Endothelial cell of umbilical vein (primary cell): ENCODE data around the gene RNPEPL1. TPM values are rescaled to one million over a fixed set of nuclear protein-coding genes. Genes with fewer than 3 reads are reported as not detected.

ENCODE experiments used
- BruUV-seq: library from RNA; stranded (reverse); fragments of 400-500 nt; replicated peaks from 2 replicates; lab custom pipeline; 2021; lab: Mats Ljungman, UMichigan
- CTCF ChIA-PET: fragments of 300-600, 350-600 bp; sonication (Branson Sonifier 250); formaldehyde crosslinking; loops from one replicate; lab custom pipeline; 2021; ENCODE audit warnings: antibody characterized with exemption, inconsistent platforms; lab: Charles Lee
- POLR2A ChIA-PET: fragments of 300-600, 350-600 bp; sonication (Branson Sonifier 250); formaldehyde crosslinking; loops from one replicate; lab custom pipeline; 2021; ENCODE audit warnings: antibody characterized with exemption, inconsistent platforms; lab: Charles Lee
- DNase-seq: peaks from one replicate; pipeline ENCODE4 v3.0.0-alpha.2; 2011; ENCODE audit warnings: low read depth, low spot score
- FAIRE-seq: peaks from 2 replicates; lab custom pipeline; 2011; peaks lifted over from hg19 to GRCh38; lab: Jason Lieb, UNC
- H2AFZ ChIP-seq: 2 replicates; pipeline ENCODE4 v1.6.0; 2012; ENCODE audit warnings: low read depth, low read length, control low read depth, inconsistent platforms
- H3K27ac ChIP-seq: 2 replicates; pipeline ENCODE4 v1.5.1; 2011; ENCODE audit warnings: low read depth, mild to moderate bottlenecking, control low read depth, low read length, moderate library complexity; ENCODE audit not compliant: insufficient read depth
- H3K27me3 ChIP-seq, 2 experiments: 2 replicates each; pipeline versions ENCODE4 v1.6.0 to v1.6.1; 2011; ENCODE audit warnings: low read length in 2 of 2, mixed read lengths in 1 of 2; ENCODE audit not compliant: control insufficient read depth in 2 of 2, insufficient read depth in 2 of 2
- H3K36me3 ChIP-seq, 2 experiments: 2 replicates in 1 of 2; 3 replicates in 1 of 2; pipeline ENCODE4 v1.5.1; 2011; ENCODE audit warnings: low read length in 2 of 2, mild to moderate bottlenecking in 1 of 2, moderate library complexity in 1 of 2; ENCODE audit not compliant: control insufficient read depth in 2 of 2, insufficient read depth in 2 of 2; ENCODE audit errors: extremely low read depth in 1 of 2
- H3K4me1 ChIP-seq: 3 replicates; pipeline ENCODE4 v1.5.1; 2011; ENCODE audit warnings: mild to moderate bottlenecking, low read length; ENCODE audit not compliant: control insufficient read depth, insufficient read depth; ENCODE audit errors: extremely low read depth
- H3K4me2 ChIP-seq: 2 replicates; pipeline ENCODE4 v1.6.1; 2011; ENCODE audit warnings: low read length, control low read depth, mixed read lengths; ENCODE audit not compliant: insufficient read depth
- H3K4me3 ChIP-seq, 3 experiments: fragments of 200-600 bp in 1 of 3; sonication (generic), shearing (Covaris generic) in 1 of 3; replicated peaks in 1 of 3; 2 replicates each; pipeline ENCODE4 v1.5.1; 2011 to 2016; ENCODE audit warnings: control low read depth in 3 of 3, low read length in 3 of 3, mild to moderate bottlenecking in 2 of 3, inconsistent platforms in 1 of 3, low read depth in 1 of 3, moderate library complexity in 1 of 3; ENCODE audit not compliant: insufficient read depth in 1 of 3
- H3K79me2 ChIP-seq: 2 replicates; pipeline ENCODE4 v1.6.0; 2012; ENCODE audit warnings: low read length, inconsistent platforms; ENCODE audit not compliant: control insufficient read depth, insufficient read depth
- H3K9ac ChIP-seq: replicated peaks from 2 replicates; pipeline ENCODE3; 2011; ENCODE audit warnings: low read length, control low read depth; ENCODE audit not compliant: insufficient read depth; ENCODE audit errors: extremely low read depth
- H3K9me1 ChIP-seq: replicated peaks from 3 replicates; pipeline ENCODE4 v1.6.0; 2011; ENCODE audit warnings: mild to moderate bottlenecking, low read length; ENCODE audit not compliant: control insufficient read depth, insufficient read depth; ENCODE audit errors: extremely low read depth
- H3K9me3 ChIP-seq: replicated peaks from 2 replicates; pipeline ENCODE4 v1.5.1; 2012; ENCODE audit warnings: low read length, inconsistent platforms; ENCODE audit not compliant: control insufficient read depth, insufficient read depth
- H4K20me1 ChIP-seq: replicated peaks from 2 replicates; pipeline ENCODE3; 2011; ENCODE audit warnings: mild to moderate bottlenecking, low read length; ENCODE audit not compliant: control insufficient read depth, insufficient read depth; ENCODE audit errors: extremely low read depth
- CTCF ChIP-seq, 2 donors: IDR thresholded peaks; 1 replicate in 1 of 2; 2 replicates in 1 of 2; pipeline ENCODE4 v1.5.1; 2011; ENCODE audit warnings: low read length in 2 of 2, mild to moderate bottlenecking in 2 of 2, moderate library complexity in 2 of 2, control low read depth in 1 of 2, inconsistent platforms in 1 of 2, low read depth in 1 of 2; ENCODE audit not compliant: insufficient read depth in 1 of 2; ENCODE audit errors: extremely low read depth in 1 of 2
- EZH2 ChIP-seq: IDR thresholded peaks from 2 replicates; pipeline ENCODE4 v1.6.1; 2012; ENCODE audit warnings: borderline replicate concordance, low read depth, mild to moderate bottlenecking, moderate library complexity, low read length, inconsistent platforms; ENCODE audit not compliant: severe bottlenecking
- FOS ChIP-seq: IDR thresholded peaks from 2 replicates; pipeline ENCODE4 v1.6.1; 2011; ENCODE audit warnings: mild to moderate bottlenecking, low read length, moderate library complexity, borderline replicate concordance; ENCODE audit not compliant: insufficient read depth
- GATA2 ChIP-seq: IDR thresholded peaks from 2 replicates; pipeline ENCODE4 v1.7.0; 2011; ENCODE audit warnings: low read depth, mild to moderate bottlenecking, moderate library complexity, mixed read lengths, low read length; ENCODE audit not compliant: insufficient read length, insufficient read depth
- JUN ChIP-seq: IDR thresholded peaks from 2 replicates; pipeline ENCODE4 v1.6.1; 2011; ENCODE audit warnings: borderline replicate concordance, low read depth; ENCODE audit not compliant: insufficient read length, insufficient read depth
- MAX ChIP-seq: IDR thresholded peaks from 2 replicates; pipeline ENCODE4 v1.6.1; 2011; ENCODE audit not compliant: insufficient read depth, insufficient read length
- MYC ChIP-seq: IDR thresholded peaks from one replicate; pipeline ENCODE4 v1.6.1; 2011; ENCODE audit warnings: mild to moderate bottlenecking, low read depth, low read length
- POLR2A ChIP-seq: IDR thresholded peaks from 2 replicates; pipeline ENCODE4 v1.6.1; 2012; ENCODE audit warnings: low read depth, mild to moderate bottlenecking, control low read depth, low read length
- POLR2AphosphoS5 ChIP-seq: IDR thresholded peaks from 2 replicates; pipeline ENCODE4 v1.6.1; 2012; ENCODE audit warnings: low read depth, mild to moderate bottlenecking, control low read depth, low read length, moderate library complexity; ENCODE audit not compliant: insufficient read depth
- dilution Hi-C: fragments of 300-500 bp; cut with MboI; formaldehyde crosslinking; loops from one replicate; pipeline ENCODE4 v1.15.0; 2019; ENCODE audit warnings: low sequenced_read_pairs; ENCODE audit not compliant: extremely low pct_ligation_motif_present
- intact Hi-C: fragments of 100-400 bp; cut with micrococcal nuclease; formaldehyde crosslinking; loops from one replicate; pipeline ENCODE4 v1.10.0; 2022
- polyA plus RNA-seq, 4 experiments: library from polyadenylated mRNA; depleted of rRNA in 3 of 4; stranded (reverse) in 3 of 4; unstranded in 1 of 4; fragments of >200 nt; gene quantifications; 2 replicates each; pipeline versions ENCODE4 v1.2.1 to v1.2.3, GENCODE V29; 2011 to 2012; ENCODE audit warnings: missing spikeins in 1 of 4
- total RNA-seq: library from RNA; stranded (reverse); gene quantifications from 2 replicates; pipeline ENCODE4 v1.2.3, GENCODE V29; 2021

Gene RNPEPL1
- total and polyA plus RNA-seq, 2 donors (not counting 3 experiments of a cell fraction or from before 2014, with no cell fraction given), result 35.8 to 67.1 TPM

- BruUV-seq, result no TSS peak
- intact Hi-C loops, result no loop called here
- POLR2A ChIA-PET, result interaction anchor here (0.6 kb wide), 1 partner anchor 188 kb away, joined by 3 read pairs; no protein-coding TSS in a partner anchor
- H3K36me3 ChIP-seq, result peaks cover 2 to 22% of the 10 kb centered on the region in 2 experiments
- H3K4me1 ChIP-seq, result peaks cover 11% of the 10 kb centered on the region
- DNase-seq, result no peak
- TF ChIP-seq MAX, result no peak
- no peak for TF ChIP-seq JUN
- no peak for TF ChIP-seq GATA2
- TF ChIP-seq POLR2A, result no peak
- no peak for TF ChIP-seq CTCF (IDR thresholded peaks at IDR 0.05; ENCODE audit: extremely low read depth in 1 of 2, insufficient read depth in 1 of 2, low read depth in 1 of 2, low read length in 2 of 2)
- no peak for TF ChIP-seq EZH2
- TF ChIP-seq FOS, result no peak
- no peak for TF ChIP-seq POLR2AphosphoS5
- no peak for TF ChIP-seq MYC
- FAIRE-seq, result no peak
- H3K4me2 ChIP-seq, result no peak overlapping the region
- dilution Hi-C loops, result no loop called here
- no peaks in the 10 kb centered on the region for H3K27me3 ChIP-seq
- H3K27ac ChIP-seq, result no peak overlapping the region
- no peak overlapping the region for H3K4me3 ChIP-seq
- H2AFZ ChIP-seq, result no peak overlapping the region
- H4K20me1 ChIP-seq, result no peaks in the 10 kb centered on the region
- H3K9me3 ChIP-seq, result no peaks in the 10 kb centered on the region
- H3K9me1 ChIP-seq, result no peaks in the 10 kb centered on the region
- peaks cover 40% of the 10 kb centered on the region for H3K79me2 ChIP-seq
- H3K9ac ChIP-seq, result no peak overlapping the region
- CTCF ChIA-PET, result no interaction called here
These were observed 22.4 kb downstream of the RNPEPL1 start for GRCh38 chr2:240590681-240591111.
